Hepatocyte (in vitro differentiated cells): Measurements from ENCODE around the gene THAP4. TPM values are rescaled to one million over a fixed set of nuclear protein-coding genes. Genes with fewer than 3 reads are reported as not detected.

Source experiments
- DNase-seq: peaks from one replicate; pipeline ENCODE4 v3.0.0-alpha.2; 2016; ENCODE audit warnings: low spot score
- H2AFZ ChIP-seq: fragments of 200-600 bp; sonication (generic); 2 replicates; pipeline ENCODE4 v1.6.0; 2016; ENCODE audit warnings: antibody characterized with exemption, mild to moderate bottlenecking
- H3K27ac ChIP-seq: fragments of 200-600 bp; sonication (generic); 2 replicates; pipeline ENCODE4 v1.5.1; 2016; ENCODE audit warnings: mild to moderate bottlenecking
- H3K27me3 ChIP-seq: fragments of 200-600 bp; sonication (generic); 2 replicates; pipeline ENCODE4 v1.6.1; 2016
- H3K36me3 ChIP-seq: fragments of 200-600 bp; sonication (generic); replicated peaks from 2 replicates; pipeline ENCODE4 v1.5.1; 2016; ENCODE audit warnings: low read depth; ENCODE audit not compliant: insufficient read depth
- H3K4me1 ChIP-seq: fragments of 200-600 bp; sonication (generic); 2 replicates; pipeline ENCODE4 v1.5.1; 2016; ENCODE audit warnings: mild to moderate bottlenecking, moderate library complexity; ENCODE audit not compliant: insufficient read depth
- H3K4me2 ChIP-seq: fragments of 200-600 bp; sonication (generic); 2 replicates; pipeline ENCODE4 v1.6.0; 2016
- H3K4me3 ChIP-seq: fragments of 200-600 bp; sonication (generic); 2 replicates; pipeline ENCODE4 v1.5.1; 2016; ENCODE audit warnings: mild to moderate bottlenecking
- H3K79me2 ChIP-seq: fragments of 200-600 bp; sonication (generic); 2 replicates; pipeline ENCODE4 v1.6.0; 2017; ENCODE audit warnings: mild to moderate bottlenecking
- H3K9me2 ChIP-seq: fragments of 200-600 bp; sonication (generic); replicated peaks from 2 replicates; pipeline ENCODE4 v1.6.0; 2017; ENCODE audit warnings: mild to moderate bottlenecking; ENCODE audit not compliant: insufficient read depth
- H3K9me3 ChIP-seq: fragments of 200-600 bp; sonication (generic); 2 replicates; pipeline ENCODE4 v1.5.1; 2016; ENCODE audit warnings: low read depth, mild to moderate bottlenecking
- H4K20me1 ChIP-seq: fragments of 200-600 bp; sonication (generic); 2 replicates; pipeline ENCODE4 v1.6.0; 2016; ENCODE audit warnings: mild to moderate bottlenecking; ENCODE audit not compliant: insufficient read depth, poor library complexity, severe bottlenecking
- EZH2 ChIP-seq: fragments of 200-600 bp; sonication (generic); IDR thresholded peaks from 2 replicates; pipeline ENCODE4 v1.6.1; 2016; ENCODE audit warnings: antibody characterized with exemption, mild to moderate bottlenecking, borderline replicate concordance
- EZH2phosphoT487 ChIP-seq: fragments of 200-600 bp; sonication (generic); IDR thresholded peaks from one replicate; pipeline ENCODE4 v1.6.1; 2018; ENCODE audit warnings: antibody characterized with exemption, mild to moderate bottlenecking, low read depth, moderate library complexity; ENCODE audit not compliant: unreplicated experiment, severe bottlenecking
- WGBS: methylation state at CpG from one replicate; pipeline ENCODE4 v1.1.6; 2016; ENCODE audit warnings: low lambda C conversion rate; ENCODE audit errors: missing lambda C conversion rate; 5-methylcytosine and 5-hydroxymethylcytosine counted together
- polyA plus RNA-seq: library from polyadenylated mRNA; unstranded; fragments of >200 nt; fragmentation: Nextera tagmentation; extraction: Ambion mirVana; gene quantifications from 2 replicates; pipeline ENCODE4 v1.2.1, GENCODE V29; 2016
- total RNA-seq: library from RNA; depleted of rRNA; stranded (reverse); fragments of >200 nt; gene quantifications from 2 replicates; pipeline ENCODE4 v1.2.3, GENCODE V29; 2014
- TF ChIP-seq, protein P1 (sequence below): fragments of 200-600 bp; sonication (generic); IDR thresholded peaks from 2 replicates; pipeline ENCODE4 v1.5.1; 2016; ENCODE audit warnings: antibody characterized with exemption, mild to moderate bottlenecking; ENCODE audit not compliant: poor library complexity

The THAP4 gene
- total and polyA plus RNA-seq, 2 experiments from 2014 or later, result 43.2 to 58.1 TPM

DNA sequence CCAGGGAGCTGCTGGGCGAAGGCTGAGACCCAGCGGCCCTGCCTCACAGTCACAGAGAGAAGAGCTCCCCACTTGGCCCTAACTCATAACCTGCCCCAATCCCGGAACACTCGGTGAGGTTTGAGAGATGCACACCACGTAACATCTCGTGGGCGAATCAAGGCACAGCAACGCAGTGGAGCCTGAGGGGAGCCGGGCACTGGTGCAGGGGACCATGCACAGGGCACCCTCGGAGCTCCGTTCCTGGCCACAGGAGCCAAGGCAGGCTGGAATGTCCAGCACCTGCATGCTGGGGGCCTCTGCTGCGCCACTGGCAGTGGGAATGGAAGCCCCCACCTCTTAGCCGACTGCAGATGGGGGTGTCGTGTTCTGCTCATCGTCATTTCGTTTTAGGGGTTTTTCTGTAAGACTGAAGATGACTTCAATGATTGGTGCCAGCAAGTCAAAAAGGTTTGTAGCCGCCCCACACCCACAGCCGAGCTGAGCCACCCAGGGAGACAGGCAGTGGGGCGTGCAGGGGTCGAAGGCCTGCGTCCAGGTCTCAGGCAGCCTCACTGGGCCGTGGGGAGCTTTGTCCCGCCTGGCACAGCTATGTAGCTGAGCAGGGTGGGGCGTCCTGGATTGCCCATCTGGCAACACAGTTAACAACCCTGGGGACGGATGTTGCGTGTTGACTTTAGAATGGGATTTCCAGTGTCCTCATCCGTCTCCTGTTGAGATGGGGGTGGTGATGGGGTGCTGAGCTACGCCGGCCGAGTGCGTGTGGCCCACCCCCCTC is 33.6 kb upstream of the THAP4 start:
- H3K4me2 ChIP-seq, result no peak overlapping the region
- H2AFZ ChIP-seq, result no peak overlapping the region
- H3K4me1 ChIP-seq, result no peaks in the 10 kb centered on the region
- no peaks in the 10 kb centered on the region for H3K27me3 ChIP-seq
- no peak for DNase-seq
- H3K4me3 ChIP-seq, result no peak overlapping the region
- no peaks in the 10 kb centered on the region for H3K9me3 ChIP-seq
- H3K27ac ChIP-seq, result no peak overlapping the region
- H3K36me3 ChIP-seq, result no peaks in the 10 kb centered on the region
- TF ChIP-seq EZH2phosphoT487 (no peak), EZH2 (no peak)
- TF ChIP-seq, protein P1, sequence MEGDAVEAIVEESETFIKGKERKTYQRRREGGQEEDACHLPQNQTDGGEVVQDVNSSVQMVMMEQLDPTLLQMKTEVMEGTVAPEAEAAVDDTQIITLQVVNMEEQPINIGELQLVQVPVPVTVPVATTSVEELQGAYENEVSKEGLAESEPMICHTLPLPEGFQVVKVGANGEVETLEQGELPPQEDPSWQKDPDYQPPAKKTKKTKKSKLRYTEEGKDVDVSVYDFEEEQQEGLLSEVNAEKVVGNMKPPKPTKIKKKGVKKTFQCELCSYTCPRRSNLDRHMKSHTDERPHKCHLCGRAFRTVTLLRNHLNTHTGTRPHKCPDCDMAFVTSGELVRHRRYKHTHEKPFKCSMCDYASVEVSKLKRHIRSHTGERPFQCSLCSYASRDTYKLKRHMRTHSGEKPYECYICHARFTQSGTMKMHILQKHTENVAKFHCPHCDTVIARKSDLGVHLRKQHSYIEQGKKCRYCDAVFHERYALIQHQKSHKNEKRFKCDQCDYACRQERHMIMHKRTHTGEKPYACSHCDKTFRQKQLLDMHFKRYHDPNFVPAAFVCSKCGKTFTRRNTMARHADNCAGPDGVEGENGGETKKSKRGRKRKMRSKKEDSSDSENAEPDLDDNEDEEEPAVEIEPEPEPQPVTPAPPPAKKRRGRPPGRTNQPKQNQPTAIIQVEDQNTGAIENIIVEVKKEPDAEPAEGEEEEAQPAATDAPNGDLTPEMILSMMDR, result no peak
- H4K20me1 ChIP-seq, result no peaks in the 10 kb centered on the region
- 89% methylated on average over 31 of the region's 31 CpGs for WGBS
- no peaks in the 10 kb centered on the region for H3K79me2 ChIP-seq
- H3K9me2 ChIP-seq, result no peaks in the 10 kb centered on the region

DNA sequence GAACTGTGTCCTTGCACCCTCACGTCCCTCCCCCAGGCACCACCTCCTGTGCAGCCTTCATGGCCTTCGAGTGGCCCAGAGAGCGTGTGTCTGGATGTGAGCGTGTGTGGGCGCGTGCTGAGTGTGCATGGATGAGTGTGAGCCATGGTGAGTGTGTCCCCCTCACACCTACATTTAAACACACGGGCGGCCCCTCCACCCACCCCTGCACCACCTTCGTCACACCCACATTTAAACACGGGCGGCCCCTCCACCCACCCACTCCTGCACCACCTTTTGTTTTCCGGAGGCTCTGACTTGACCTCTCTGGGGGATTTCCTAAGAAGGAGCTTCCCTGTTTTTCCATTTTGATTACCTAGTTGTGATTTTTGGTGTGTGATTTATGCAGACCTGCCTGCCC is 31.9 kb upstream of the THAP4 start:
- DNase-seq, result no peak
- no peaks in the 10 kb centered on the region for H3K9me3 ChIP-seq
- no peaks in the 10 kb centered on the region for H3K4me1 ChIP-seq
- TF ChIP-seq EZH2phosphoT487 (no peak), EZH2 (no peak)
- TF ChIP-seq, protein P1, result no peak
- H3K27ac ChIP-seq, result no peak overlapping the region
- H3K4me3 ChIP-seq, result no peak overlapping the region
- H3K36me3 ChIP-seq, result no peaks in the 10 kb centered on the region
- no peaks in the 10 kb centered on the region for H3K9me2 ChIP-seq
- no peak overlapping the region for H3K4me2 ChIP-seq
- H4K20me1 ChIP-seq, result no peaks in the 10 kb centered on the region
- 90% methylated on average over 12 of the region's 12 CpGs for WGBS
- no peaks in the 10 kb centered on the region for H3K79me2 ChIP-seq
- no peaks in the 10 kb centered on the region for H3K27me3 ChIP-seq
- H2AFZ ChIP-seq, result no peak overlapping the region

DNA sequence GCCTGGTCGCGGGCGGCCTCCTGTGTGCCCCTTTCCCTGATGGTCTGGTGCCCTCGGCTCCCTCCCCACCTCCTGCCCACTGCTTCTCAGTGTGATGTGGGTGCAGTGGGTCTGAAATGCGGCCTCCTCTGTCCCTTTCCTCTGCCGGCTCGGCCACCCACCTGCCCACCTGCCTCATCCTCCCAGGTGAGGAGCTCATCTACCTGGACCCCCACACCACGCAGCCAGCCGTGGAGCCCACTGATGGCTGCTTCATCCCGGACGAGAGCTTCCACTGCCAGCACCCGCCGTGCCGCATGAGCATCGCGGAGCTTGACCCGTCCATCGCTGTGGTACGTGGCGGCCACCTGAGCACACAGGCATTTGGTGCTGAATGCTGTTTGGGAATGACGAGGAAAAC is 31.4 kb upstream of the THAP4 start:
- no peak overlapping the region for H2AFZ ChIP-seq
- H3K79me2 ChIP-seq, result no peaks in the 10 kb centered on the region
- H3K4me3 ChIP-seq, result no peak overlapping the region
- H3K27me3 ChIP-seq, result no peaks in the 10 kb centered on the region
- H3K9me2 ChIP-seq, result no peaks in the 10 kb centered on the region
- no peaks in the 10 kb centered on the region for H3K4me1 ChIP-seq
- no peaks in the 10 kb centered on the region for H3K9me3 ChIP-seq
- no peak overlapping the region for H3K4me2 ChIP-seq
- no peak for DNase-seq
- TF ChIP-seq, protein P1, result no peak
- no peak for TF ChIP-seq EZH2phosphoT487
- TF ChIP-seq EZH2, result no peak
- no peaks in the 10 kb centered on the region for H4K20me1 ChIP-seq
- 97% methylated on average over 21 of the region's 21 CpGs for WGBS
- H3K36me3 ChIP-seq, result no peaks in the 10 kb centered on the region
- H3K27ac ChIP-seq, result no peak overlapping the region
